Ramos (cell line): Measurements from ENCODE around the gene MNX1.

Experiments
- in situ Hi-C: fragments of 300-500 bp; cut with MboI; formaldehyde crosslinking; loops from one replicate; pipeline ENCODE4 v1.14.3; 2022; ENCODE audit warnings: low sequenced_read_pairs; ENCODE audit not compliant: unreplicated experiment

MNX1 gene

DNA sequence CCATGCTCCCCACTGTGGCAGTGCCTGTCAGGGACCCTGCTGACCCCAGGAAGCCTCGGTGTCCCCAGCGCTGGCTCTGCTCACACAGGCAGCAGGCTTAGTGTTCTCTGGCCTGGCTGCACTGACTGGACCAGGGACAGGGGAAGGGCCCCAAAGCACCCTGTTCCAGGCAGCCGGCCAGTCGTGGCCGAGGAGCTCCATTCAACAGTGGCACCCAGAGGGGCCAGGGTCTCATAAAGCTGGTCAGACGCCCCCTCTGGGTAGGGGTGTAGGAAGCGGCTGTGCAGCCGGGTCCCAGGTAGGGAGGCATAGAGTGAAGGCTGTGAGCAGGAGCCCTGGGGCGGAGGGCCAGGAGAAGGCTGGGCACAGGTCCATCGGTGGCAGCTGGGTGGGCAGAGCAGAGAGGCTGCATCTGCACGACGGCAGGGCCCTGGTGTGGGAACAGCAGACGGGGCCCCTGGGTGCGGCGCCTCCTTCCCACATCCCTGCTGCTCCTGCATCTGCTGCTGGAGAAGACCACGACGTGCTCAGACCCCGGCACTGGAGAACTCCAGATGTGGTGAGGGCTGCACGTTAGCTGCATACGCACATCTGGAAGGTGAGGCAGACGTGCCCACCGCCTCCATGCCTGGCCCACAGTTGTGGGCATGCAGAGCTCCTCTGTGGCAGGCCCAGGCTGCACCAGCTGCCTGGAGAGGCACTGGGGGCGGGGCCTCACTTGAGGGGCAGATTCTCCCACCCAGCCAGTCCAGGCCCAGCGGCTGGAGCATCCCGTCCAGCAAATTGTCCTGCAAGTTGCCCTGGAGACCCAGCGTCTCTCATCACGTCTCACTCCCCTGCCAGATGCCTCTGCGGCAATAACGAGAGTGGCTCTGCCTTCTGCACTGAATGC lies 25.1 kb downstream of the MNX1 start:
- in situ Hi-C loops: no loop called here

- in situ Hi-C loops: no loop called here
Observed at GRCh38 chr7:156984174-156984891, 26.1 kb downstream of the MNX1 start.

DNA sequence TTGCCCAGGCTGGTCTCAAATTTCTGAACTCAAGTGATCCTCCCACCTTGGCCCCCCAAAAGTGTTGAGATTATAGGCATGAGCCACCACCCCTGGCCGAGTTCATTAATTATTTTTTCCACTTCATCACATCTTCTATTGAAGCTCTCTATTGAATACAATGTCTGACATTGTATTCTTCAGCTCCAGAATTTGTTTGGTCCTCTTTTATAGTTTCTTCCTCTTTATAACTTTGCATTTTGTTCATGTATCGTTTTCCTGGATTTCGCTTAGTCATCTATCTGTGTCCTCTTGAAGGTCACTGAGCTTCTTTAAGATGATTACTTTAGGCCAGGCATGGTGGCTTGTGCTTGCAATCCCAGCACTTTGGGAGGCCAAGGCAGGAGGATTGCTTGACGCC lies 30.8 kb downstream of the MNX1 start:
- in situ Hi-C loops: no loop called here

DNA sequence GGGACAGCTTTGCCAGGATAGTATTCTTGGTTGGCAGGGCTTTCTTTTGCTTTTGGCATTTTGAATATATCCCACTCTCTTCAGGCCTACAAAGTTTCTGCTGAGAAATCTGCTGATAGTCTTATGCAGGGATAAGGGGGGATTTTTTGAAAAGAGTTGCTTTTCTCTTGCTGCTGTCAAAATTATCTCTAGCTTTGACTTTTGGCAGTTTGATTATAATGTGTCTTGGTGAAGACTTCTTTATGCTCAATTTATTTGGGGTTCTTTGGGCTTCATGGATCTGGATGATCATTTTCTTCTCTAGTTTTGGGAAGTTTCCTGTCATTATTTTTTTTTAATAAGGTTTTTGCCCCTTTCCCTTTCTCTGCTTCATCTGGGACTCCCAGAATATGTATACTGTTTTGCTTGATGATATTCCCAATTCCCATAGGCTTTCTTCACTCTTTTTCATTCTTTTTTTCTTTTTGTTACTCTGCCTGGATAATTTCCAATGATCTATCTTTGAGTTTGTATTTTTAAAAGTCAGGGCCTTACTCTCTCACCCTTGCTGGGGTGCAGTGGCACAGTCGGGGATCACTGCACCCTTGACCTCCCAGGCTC lies 31.4 kb downstream of the MNX1 start:
- in situ Hi-C loops: no loop called here

DNA sequence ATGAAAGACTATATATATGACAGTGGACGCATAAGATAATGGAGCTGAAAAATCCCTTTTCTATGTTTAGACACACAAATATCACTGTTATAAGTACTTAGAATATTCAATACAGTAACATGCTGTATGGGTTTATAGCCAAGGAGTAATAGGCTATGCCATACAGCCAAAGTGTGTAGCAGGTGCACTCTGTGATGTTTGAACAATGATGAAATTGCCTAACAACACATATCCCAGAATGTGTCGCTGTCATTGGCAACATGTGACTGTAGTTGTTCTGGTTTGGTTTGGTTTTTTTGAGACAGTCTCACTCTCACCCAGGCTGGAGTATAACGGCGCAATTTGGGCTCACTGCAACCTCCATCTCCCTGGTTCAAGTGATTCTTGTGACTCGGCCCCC lies 34.8 kb downstream of the MNX1 start:
- in situ Hi-C loops: no loop called here

DNA sequence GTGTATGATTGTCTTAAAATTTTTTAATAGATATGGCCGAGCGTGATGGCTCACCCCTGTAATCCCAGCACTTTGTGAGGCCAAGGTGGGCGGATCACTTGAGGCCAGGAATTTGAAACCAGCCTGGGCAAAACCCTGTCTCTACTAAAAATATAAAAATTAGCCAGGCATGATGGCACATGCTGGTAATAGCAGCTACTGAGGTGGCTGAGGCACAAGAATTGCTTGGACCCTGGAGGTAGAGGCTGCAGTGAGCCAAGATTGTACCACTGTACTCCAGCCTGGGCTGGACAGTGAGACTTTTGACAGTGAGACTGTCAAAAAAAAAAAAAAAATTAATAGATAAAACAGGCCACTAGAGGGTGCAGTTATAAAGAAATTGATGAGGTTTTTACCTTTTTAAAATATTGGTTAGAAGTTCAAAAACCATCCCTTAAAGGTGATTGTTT lies 40.5 kb downstream of the MNX1 start:
- in situ Hi-C loops: no loop called here

- in situ Hi-C loops: no loop called here
Observed at GRCh38 chr7:156968183-156968582, 42.3 kb downstream of the MNX1 start.

GRCh38 chr7:156966387-156966786 lies 44.1 kb downstream of the MNX1 start:
- in situ Hi-C loops: no loop called here

DNA sequence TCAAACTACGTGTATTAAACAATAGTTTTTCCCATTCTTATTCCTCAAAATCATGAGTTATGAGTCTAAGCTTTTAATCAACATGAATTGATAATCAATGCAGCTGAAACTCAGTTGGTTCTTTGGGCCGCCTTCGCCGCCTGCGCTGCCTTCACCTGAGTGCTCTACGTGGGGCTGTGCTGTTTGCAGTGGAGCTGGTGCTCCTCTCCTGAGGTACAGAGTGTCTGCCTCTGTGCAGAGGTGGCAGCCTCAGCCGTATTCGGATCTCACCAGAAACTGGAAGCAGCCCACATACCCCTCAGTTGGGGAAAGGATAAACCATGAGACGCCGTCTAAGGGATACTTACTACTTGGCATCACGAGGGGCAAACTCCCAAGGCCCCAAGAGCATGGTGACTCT lies 45.5 kb downstream of the MNX1 start:
- in situ Hi-C loops: no loop called here

DNA sequence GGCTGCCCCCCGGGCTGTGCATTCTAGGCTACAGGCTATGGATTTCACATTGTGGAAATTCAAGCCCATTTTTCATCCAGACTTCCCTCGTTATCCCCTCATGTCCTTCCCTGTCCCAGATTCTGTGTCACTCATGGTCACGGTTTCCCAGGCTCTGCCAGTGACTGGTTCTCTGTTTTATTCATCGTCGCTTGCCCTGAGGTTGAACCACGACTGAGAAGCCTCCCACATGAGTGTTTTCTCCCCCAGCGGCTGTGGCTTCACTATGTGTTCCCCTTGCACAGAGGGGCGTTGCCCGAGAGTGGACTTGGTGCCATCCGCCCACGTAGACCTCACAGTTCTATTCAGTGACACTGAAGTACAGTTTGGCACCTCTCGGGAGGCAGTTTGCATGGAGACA lies 47.0 kb downstream of the MNX1 start:
- in situ Hi-C loops: no loop called here

GRCh38 chr7:156962897-156963296 lies 47.6 kb downstream of the MNX1 start:
- in situ Hi-C loops: no loop called here

DNA sequence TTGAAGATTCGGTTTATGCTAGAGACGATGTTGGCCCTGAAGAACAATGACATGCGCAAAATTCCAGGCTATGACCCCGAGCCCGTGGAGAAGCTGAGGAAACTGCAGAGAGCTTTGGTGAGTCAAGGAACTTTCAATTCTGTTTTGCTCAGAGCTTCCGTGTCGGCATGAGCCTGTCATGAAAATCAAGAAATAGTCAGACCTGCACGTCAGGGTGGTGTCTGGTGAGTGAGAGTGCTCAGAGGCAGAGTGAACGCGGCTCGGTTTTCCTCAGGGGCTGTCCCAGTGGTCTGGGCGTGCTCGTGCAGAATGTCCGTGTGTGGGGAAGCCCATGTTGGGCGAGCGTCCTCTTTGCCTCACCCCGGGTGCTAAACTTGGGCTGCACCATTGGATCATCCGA lies 48.3 kb downstream of the MNX1 start:
- in situ Hi-C loops: no loop called here

DNA sequence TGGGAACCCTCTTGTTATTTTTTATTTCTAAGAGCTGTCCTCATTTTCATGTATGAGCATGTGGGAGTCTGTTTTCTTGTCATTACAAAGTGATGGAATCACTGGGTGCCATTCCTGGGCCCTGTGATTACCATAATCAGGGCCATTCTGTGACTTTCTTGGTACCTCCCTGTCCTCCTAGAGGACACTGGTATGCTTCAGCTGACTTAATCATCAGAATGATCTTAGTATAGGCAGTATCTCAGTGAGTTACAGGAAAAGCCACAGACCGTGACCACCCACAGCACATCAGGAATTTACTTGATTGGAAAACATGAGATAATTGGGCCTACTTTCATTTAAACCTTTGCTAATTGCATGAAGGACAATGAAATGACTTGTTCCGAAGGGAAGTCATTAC lies 53.7 kb downstream of the MNX1 start:
- in situ Hi-C loops: no loop called here

- in situ Hi-C loops: no loop called here
Observed at GRCh38 chr7:156954941-156955340, 55.5 kb downstream of the MNX1 start.
